GM10248 (cell line): Measurements from ENCODE around the gene NSMCE3.

ENCODE experiments used
- CTCF ChIA-PET: fragments of 300-600 bp; sonication (Branson Sonifier 250); formaldehyde crosslinking; extraction: SDS; loops from one replicate; lab custom pipeline; 2021; ENCODE audit warnings: antibody characterized with exemption; lab: Yijun Ruan, JAX
- POLR2A ChIA-PET: fragments of 350-650 bp; sonication (Branson Sonifier 250); formaldehyde crosslinking; extraction: SDS; loops from one replicate; lab custom pipeline; 2020; ENCODE audit warnings: antibody characterized with exemption; lab: Yijun Ruan, JAX
- DNase-seq: peaks from one replicate; pipeline ENCODE4 v3.0.0; 2012; ENCODE audit errors: extremely low spot score
- CTCF ChIP-seq: IDR thresholded peaks from 2 replicates; pipeline ENCODE4 v1.5.1; 2012; ENCODE audit warnings: mild to moderate bottlenecking, low read depth; ENCODE audit errors: extremely low read depth, missing control alignments, control extremely low read depth

The NSMCE3 gene

GRCh38 chr15:29244544-29244943, 25.1 kb downstream of the NSMCE3 start:
- CTCF ChIA-PET, result interaction anchor here (1.0 to 1.2 kb wide), 2 partner anchors 12 to 104 kb away, joined by 3 to 4 read pairs; no protein-coding TSS in a partner anchor
- TF ChIP-seq CTCF, result no peak
- no peak for DNase-seq
- POLR2A ChIA-PET, result no interaction called here

- CTCF ChIA-PET, result interaction anchor here (1.0 to 1.2 kb wide), 2 partner anchors 12 to 104 kb away, joined by 3 to 4 read pairs; no protein-coding TSS in a partner anchor
- POLR2A ChIA-PET, result no interaction called here
- no peak for TF ChIP-seq CTCF
- DNase-seq, result no peak
These were observed 25.5 kb downstream of the NSMCE3 start for GRCh38 chr15:29244123-29244522.

- DNase-seq, result no peak
- POLR2A ChIA-PET, result no interaction called here
- no peak for TF ChIP-seq CTCF
- CTCF ChIA-PET, result interaction anchor here (1.5 kb wide), 1 partner anchor 103 kb away, joined by 5 read pairs; no protein-coding TSS in a partner anchor
These were observed 27.0 kb downstream of the NSMCE3 start for GRCh38 chr15:29242456-29243242.

- POLR2A ChIA-PET, result no interaction called here
- no peak for TF ChIP-seq CTCF
- CTCF ChIA-PET, result no interaction called here
- no peak for DNase-seq
These were observed 28.4 kb downstream of the NSMCE3 start for GRCh38 chr15:29241207-29241606.

- no peak for DNase-seq
- POLR2A ChIA-PET, result no interaction called here
- CTCF ChIA-PET, result no interaction called here
- TF ChIP-seq CTCF, result no peak
These were observed 30.2 kb downstream of the NSMCE3 start for GRCh38 chr15:29239395-29239794.

GRCh38 chr15:29233566-29233965, 36.1 kb downstream of the NSMCE3 start:
- ChIA-PET CTCF (interaction anchor here (0.7 to 0.8 kb wide), 2 partner anchors 15 to 18 kb away, joined by 3 read pairs; no protein-coding TSS in a partner anchor), POLR2A (no interaction called here)
- DNase-seq, result no peak
- TF ChIP-seq CTCF, result no peak
